Glomerular visceral epithelial cell (primary cell): Measurements from ENCODE around the gene CDK19.
"Not testable (repeated sequence)": the region's sequence is repeated elsewhere in the genome, so short reads cannot be mapped to it uniquely, and the experiment has no call there.

ENCODE experiments used
- DNase-seq: peaks from one replicate; pipeline ENCODE4 v3.0.0-alpha.2; 2016; ENCODE audit errors: extremely low spot score

Gene CDK19

DNA sequence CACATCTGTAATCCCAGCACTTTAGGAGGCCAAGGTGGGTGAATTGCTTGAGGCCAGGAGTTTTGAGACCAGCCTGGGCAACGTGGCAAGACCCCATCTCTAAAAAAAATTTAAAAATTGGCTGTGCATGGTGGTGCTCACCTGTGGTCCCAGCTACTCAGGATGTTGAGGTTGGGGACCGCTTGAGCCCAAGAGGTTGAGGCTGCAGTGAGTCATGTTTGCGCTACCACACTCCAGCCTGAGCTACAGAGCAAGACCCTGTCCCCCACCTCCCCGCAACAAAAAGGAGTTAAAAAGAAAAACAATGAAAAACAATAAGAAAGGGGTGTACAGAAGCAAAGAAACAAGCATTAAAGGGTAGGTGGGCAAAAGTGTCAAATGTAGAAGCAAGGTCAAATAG is 57.3 kb downstream of the CDK19 start:
- DNase-seq = no peak

GRCh38 chr6:110756817-110757216 is 58.5 kb downstream of the CDK19 start:
- DNase-seq = no peak

DNA sequence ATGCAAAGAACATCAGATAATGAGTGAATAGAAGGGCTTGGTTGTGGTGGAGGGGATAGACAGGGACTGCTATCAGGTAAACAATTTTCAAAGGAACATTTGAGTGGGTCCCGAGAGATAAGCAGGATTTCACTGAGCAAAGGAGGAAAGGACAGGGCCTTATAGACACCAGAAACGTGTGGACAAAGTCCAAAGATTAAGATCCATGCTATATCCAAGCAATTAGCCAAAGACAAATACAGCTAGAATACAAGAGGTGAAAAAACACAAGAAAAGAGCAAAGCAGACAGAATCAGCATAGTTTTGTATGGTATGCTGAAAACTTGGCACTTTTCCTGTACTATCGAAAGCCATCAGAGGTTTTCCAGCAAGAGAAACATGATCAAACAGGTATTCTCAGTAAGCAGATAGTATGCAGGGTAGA is 59.8 kb downstream of the CDK19 start:
- no peak for DNase-seq

GRCh38 chr6:110753936-110754668 is 61.2 kb downstream of the CDK19 start:
- DNase-seq = not testable (repeated sequence)

- peak; percentile 5 for DNase-seq
These were observed 66.8 kb downstream of the CDK19 start for GRCh38 chr6:110748453-110748852.

DNA sequence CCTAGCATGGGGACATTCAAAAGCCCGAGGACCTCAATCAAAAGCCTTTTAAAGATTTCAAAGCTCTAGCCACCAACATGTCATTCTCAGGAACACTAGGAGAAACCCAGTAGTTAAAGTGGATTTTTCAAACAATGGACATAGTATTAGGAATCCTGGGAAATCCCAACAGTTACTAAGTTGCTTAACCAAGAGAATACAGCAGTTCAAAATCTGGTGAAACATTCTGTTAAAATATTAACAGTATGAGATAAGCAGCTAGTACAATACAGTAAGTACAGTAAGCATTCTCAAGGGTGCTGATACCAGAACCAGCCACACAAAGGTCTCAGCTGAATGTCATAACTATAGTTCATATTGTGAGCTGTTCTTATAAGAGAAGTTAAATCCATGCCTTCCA is 68.6 kb downstream of the CDK19 start:
- DNase-seq = peak; percentile 5

GRCh38 chr6:110744991-110745390 is 70.3 kb downstream of the CDK19 start:
- no peak for DNase-seq

DNA sequence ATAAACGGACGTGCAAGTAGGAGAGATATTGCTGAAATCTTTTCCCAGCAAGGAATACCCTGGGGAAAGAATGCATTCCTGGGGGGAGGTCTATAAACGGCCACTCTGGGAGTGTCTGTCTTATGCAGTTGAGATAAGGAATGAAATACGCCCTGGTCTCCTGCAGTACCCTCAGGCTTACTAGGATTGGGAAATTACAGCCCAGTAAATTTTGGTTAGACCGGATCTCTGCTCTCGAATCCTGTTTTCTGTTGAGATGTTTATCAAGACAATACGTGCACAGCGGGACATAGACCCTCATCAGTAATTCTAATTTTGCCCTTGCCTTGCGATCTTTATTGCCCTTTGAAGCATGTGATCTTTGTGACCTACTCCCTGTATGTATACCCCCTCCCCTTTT is 72.7 kb downstream of the CDK19 start:
- DNase-seq = not testable (repeated sequence)

GRCh38 chr6:110741517-110741916 is 73.8 kb downstream of the CDK19 start:
- no peak for DNase-seq

DNA sequence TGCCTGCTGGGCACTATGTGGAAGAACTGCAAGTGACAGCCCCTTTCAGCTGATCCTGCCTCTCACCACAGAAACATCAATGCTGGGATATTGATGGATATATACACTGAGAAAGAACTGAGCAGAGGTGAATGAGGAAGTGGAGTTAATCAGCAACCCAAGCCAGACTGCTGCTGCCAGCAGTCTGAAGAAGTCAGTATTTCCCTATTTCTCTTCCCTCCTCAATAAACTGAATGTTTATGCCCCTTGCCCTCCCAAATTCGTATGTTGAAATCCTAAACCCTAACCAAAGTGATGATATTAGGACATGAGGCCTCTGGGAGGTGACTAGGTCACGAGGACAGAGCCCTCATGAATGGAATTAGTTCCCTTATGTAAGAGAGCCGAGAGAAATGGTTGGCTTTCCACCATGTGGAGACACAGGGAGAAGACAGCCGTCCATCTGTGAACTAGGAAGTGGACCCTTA is 76.3 kb downstream of the CDK19 start:
- peak; percentile 24 for DNase-seq

GRCh38 chr6:110735666-110736065 is 79.6 kb downstream of the CDK19 start:
- DNase-seq = no peak

DNA sequence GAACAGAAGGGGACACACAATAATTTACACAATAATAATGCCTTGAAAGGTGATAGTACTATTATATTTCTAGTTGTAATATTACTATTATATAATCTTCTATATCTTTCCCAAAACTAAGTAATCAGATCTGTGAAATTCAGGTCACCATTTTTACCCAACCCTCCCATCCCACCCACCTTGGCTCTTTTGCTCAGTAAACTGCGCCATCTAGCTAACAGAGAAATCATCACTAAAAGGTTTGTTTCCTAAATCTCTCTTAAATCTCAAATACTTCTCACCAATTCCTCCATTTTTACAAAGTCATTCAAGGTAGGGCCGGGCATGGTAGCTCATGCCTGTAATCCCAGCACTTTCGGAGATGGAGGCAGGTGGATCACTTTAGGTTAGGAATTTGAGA is 83.4 kb downstream of the CDK19 start:
- no peak for DNase-seq

GRCh38 chr6:110731196-110731595 is 84.1 kb downstream of the CDK19 start:
- DNase-seq = peak; percentile 9

DNA sequence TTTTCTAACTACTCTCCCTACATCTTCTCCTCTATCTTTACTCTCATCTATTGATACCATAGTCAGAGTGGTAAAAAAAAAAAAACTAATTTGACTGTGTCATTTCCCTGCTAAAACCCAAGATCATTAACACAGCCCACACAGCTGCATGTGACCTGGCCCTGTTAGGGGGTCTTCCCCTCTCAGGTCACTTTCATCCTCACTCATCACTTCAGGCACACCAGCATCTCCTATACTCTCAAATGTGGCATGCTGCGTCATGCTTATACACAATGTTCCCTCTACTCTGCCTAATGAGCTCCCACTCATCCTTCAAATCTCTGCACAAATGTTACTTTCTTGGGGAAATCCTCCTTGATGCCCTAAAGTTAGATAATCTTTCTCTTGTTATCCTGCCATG is 86.8 kb downstream of the CDK19 start:
- no peak for DNase-seq

GRCh38 chr6:110723017-110723416 is 92.3 kb downstream of the CDK19 start:
- DNase-seq = no peak

DNA sequence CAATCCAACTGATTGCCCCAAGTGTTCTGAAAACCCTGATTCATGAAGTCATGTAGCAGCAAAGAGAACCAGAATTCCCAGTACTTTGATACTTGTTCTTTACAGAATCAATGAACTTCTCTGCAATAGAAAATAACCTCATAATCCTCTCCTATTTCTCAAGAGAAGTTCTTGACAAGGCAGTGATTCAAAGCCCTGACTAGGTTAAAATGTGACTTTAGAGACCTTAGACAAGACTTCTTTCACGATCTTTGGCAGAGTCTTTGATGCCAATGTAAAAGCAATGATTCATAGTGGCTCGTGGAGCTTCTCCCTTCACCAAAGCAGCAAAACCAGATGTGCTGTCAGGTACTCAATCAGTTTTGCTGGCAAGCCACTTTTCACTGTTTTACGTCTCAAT is 95.2 kb downstream of the CDK19 start:
- no peak for DNase-seq

DNA sequence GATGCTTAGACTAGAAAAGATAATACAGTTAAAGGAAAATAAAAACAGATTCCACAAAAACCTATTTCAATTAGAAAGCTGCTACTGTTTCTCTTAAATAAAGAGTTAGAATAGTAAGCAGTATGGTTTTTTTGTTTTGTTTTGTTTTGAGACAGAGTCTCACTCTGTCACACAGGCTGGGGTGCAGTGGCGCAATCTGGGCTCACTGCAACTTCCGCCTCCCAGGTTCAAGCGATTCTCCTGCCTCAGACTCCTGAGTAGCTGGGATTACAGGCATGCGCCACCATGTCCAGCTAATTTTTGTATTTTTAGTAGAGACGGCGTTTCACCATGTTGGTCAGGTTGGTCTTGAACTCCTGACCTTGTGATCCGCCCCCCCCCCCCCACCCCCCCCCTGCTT is 95.7 kb downstream of the CDK19 start:
- DNase-seq = not testable (repeated sequence)

GRCh38 chr6:110714143-110714542 is 101.1 kb downstream of the CDK19 start:
- no peak for DNase-seq

GRCh38 chr6:110712238-110712637 is 103.0 kb downstream of the CDK19 start:
- DNase-seq = no peak

DNA sequence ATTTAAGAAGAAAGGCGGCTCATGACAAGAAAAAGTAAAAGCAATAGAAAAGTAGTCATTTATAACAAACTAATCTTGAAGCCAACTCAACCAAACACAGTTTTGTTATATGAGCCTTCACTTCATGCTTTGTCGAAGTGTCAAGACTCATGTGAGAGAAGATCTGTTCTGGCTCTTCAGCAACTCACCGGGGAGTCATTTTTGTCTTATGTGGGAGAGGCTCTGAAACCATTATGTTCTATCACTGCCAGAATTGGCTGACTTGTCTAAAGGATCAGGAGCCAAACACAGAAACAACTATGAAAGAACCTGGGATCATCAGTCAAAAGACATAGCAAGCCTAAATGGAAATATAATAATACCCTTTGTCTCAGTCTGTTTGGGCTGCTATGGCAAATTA is 105.2 kb downstream of the CDK19 start:
- no peak for DNase-seq

- no peak for DNase-seq
These were observed 106.8 kb downstream of the CDK19 start for GRCh38 chr6:110708295-110708950.

DNA sequence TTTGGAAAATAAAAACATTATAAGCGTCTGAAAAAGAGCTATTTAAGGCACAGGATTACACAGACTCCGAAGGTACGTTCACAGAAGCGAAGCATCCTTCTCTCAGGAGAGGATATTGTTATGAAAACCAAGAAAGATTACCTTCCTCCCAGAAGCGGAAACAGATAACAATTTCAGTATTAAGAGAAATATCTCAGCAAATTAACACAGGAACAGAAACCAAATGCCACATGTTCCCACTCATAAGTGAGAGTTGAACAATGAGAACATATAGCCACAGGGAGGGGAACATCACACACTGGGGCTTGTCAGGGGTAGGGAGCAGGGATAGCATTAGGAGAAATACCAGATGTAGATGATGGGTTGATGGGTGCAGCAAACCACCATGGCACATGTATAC is 109.7 kb downstream of the CDK19 start:
- no peak for DNase-seq

DNA sequence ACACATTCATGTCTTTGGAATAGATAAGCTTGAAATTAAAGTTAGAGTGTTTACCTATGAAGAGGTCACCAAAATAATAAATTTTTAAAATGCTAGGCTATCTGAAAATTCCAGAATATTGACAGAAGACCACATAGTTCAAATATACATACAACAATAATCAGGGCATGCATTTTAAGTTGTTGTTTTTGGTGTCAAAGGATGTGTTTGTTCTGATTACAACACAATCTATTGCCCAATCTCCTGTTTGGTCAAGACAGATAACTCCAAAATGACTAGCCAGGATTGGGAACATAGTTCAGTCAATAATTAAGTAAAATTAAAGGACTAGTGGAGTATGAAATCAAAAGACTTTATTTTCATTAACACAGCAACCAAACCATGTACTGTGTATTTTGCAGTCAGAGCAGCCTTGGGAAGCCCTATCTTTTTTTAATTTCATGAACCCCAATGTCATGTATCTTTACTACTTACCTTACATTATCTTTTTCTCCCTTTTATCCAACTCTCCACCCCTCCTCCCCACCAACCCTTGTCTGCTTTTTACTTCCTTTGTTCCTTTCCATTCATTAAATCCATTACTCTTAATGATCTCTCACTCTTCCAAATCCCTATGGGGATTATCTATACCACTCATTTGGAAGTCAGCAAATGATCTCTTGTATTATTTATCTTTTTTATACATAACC is 111.2 kb downstream of the CDK19 start:
- DNase-seq = no peak
